Activated T-helper 9 cell treated with anti-CD3 and anti-CD28 coated beads, Interleukin-2, amount 50 U/mL, for 16 hours (primary cell): ENCODE data around the gene TMEM128.
"Not testable (repeated sequence)": the region's sequence is repeated elsewhere in the genome, so short reads cannot be mapped to it uniquely, and the experiment has no call there.

Source experiments
- DNase-seq: peaks from one replicate; pipeline ENCODE4 v3.0.0-alpha.2; 2020; ENCODE audit warnings: low read depth

Gene TMEM128

DNA sequence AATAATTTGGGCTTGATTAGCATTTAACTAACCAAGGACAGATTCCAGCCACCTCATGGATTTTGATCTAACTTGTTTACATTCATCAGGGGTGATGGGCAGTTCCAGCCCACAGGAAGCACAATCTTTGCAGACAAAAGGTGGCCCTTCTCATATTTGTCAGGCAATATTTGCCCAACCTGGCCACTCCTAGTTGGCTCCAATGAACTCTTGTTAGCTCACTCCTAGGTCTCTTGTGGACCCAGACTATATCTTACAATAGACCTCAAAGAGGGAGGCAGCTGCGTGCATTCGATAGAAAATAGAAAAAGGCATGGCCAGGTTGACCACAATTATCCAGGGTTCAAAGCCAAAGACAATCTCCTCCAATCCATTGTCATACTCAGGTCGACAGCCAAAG is 59.5 kb downstream of the TMEM128 start:
- not testable (repeated sequence) for DNase-seq
